Measurements from ENCODE around the gene GNAQ.
"Not testable (repeated sequence)": the region's sequence is repeated elsewhere in the genome, so short reads cannot be mapped to it uniquely, and the experiment has no call there.

The GNAQ gene

DNA sequence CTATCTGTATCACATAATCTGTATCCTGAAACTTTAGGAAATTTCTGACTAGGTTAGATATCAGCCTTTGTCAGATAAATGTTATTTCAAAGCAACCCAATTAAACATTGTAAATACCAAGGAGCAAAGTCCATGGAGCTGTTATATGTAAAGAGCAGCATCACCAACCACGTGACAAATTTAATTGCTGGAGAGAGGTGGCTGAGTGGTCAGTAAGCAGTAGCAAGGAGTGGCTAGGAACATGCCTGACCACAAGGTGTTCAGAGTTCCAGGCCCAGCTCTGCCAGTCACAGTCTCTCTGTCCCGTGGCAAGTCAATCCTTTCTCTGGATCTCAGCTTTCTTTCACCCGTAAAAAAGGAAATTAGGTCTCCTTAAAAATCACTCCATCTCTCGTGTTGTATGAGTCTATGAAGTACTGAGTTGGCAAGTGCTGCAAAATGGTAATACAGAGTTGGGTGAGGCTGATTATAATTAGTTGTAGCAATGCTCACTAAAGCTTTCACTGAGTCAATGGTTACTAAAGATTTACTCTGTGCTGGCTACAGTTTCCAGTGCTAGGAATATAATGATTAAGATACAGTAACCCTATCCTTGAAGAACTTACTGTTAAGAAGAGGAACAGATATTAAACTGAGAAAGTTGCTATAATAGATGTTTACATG, 166.1 kb downstream of the GNAQ start:
- DNase-seq: no peak

- no peak for DNase-seq
Measured at GRCh38 chr9:77864211-77864889, 167.3 kb downstream of the GNAQ start.

DNA sequence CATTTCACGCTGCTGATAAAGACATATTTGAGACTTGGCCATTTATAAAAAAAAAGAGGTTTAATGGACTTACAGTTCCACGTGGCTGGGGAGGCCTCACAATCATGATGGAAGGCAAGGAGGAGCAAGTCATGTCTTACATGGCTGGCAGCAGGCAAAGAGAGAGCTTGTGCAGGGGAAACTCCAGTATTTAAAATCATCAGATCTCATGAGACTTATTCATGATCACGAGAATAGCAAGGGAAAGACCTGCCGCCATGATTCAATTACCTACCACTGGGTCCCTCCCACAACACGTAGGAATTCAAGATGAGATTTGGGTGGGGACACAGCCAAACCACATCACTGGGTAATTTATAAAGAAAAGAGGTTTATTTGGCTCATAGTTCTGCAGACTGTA, 168.0 kb downstream of the GNAQ start:
- DNase-seq: not testable (repeated sequence)

GRCh38 chr9:77860953-77861352, 170.7 kb downstream of the GNAQ start:
- DNase-seq: not testable (repeated sequence)

- DNase-seq: no peak
Measured at GRCh38 chr9:77857513-77858259, 173.9 kb downstream of the GNAQ start.

- no peak for DNase-seq
Measured at GRCh38 chr9:77856615-77857014, 175.0 kb downstream of the GNAQ start.

DNA sequence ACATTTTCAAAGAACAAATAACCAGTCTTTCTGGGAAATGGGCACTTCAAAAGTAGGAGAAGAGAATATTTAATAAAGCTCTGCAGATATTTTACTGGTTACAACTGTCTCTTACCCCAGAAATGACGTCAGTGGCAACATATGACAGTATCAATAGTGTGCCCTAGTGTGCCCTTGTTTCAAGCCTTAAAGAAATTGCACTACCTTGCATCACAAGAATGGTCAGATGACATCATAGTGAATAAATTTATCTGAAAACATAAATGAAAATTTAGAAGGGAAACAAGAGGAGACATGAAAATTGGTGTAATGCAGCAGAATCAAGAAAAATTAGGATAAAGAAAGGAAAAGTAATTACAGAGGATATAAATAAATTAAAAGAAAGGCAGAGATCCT, 176.7 kb downstream of the GNAQ start:
- DNase-seq: no peak

- DNase-seq: no peak
Measured at GRCh38 chr9:77854258-77854915, 177.2 kb downstream of the GNAQ start.

DNA sequence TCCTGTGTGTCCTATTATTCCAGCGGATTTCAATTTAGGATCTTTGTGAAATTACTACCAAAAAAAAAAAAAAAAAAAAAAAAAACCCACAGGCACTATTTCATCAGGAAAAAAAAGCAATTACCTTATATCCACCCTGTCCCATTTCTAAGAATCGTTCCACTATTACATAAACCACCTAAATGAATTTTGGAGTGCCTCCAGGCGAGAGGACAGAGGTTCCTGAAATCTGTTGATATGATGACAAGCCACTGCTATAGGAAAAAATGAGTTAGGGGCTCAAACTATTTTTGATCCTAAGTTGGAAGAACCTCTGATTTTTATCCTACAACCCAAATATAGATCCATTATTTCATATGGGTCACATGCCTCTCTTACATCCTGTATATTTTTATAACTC, 177.9 kb downstream of the GNAQ start:
- no peak for DNase-seq

DNA sequence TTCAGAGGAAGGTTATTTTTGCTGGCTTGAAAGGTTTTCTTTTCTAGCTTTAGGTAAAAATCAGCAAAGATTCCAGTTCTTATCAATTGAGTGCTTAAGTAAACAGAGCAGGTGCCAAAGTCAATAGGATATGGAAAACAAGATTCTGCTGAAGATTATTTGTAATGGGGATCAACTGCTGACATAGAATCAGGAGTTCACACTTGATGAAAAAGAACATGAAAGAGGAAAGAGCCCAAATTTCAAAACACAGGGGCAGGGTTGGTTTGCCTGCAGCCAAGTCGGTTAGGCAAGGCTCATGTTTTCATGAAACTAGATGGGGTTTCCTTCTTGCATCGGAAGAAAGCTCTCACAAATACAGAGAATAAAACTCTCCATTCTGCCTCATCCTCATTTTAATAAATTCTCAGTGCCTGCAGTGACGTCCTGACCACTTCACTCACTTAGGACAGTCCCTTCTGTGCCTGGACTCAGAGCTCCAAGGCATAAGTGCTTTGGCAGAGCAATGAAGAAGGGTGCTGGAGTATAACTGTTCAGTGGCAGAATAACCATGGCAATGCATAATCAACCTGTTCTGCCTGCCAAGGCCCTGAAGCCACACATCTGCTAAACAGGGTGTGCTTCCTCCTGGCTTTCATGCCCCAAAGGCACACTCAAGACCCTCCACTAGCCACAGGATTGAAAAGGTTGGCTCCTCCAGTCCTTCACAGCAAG, 179.6 kb downstream of the GNAQ start:
- no peak for DNase-seq

DNA sequence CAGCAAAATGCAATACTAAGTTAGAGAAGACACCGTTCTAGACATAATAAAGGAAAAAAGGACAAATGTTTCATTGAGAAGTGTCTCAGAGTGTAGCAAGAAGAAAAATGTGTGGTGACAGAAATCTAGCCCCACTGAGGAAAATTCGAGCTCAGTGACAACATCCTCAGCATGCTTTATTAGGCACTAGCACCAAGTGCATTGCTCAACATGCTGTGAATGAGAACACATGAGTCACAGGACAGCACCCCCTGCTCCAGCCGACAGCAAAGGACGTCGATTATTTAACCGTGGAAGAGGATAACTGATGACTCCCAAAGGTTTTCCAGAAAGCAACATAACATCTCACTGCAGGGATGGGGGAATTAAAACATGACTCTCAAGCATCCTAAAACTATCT, 182.7 kb downstream of the GNAQ start:
- DNase-seq: no peak

- DNase-seq: no peak
Measured at GRCh38 chr9:77848404-77848803, 183.2 kb downstream of the GNAQ start.

DNA sequence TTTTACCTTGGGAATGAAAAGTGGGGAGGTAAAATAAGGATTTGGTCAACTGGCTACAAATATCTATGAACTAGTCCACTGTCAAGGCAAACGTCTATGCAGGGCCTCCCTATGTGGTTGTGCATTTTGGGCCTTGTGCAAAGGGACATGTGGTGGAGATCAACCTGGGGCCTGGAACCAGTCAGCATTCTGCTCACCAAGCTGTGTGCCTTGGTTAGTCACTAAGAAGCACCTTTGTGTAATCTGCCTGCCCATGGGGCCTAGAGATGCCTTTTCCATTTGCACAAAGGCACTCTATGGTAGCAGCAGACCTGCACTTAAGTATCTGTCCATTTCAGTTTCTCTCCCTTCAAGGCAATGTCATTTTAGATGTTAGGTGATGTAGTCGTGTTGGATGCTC, 184.0 kb downstream of the GNAQ start:
- no peak for DNase-seq

DNA sequence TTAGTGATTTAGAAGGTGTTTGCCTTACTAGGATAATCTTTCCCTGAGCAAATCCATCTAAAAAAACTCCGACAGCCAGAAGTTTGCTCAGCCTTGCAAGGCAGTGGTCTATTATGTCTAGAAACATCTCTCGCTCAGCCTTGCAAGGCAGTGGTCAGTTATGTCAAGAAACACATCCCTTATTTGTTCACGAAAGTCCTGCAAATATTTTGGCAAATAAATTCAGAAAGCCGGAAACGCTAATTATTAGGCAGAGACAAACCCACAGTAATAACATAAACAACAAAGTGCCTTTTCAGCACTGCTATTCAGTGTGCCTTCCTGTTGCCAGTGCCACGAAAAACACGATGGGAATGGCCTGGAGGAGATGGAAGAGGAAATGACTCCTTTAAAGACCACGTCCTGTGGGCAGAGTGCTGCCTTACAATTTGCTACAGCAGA, 184.5 kb downstream of the GNAQ start:
- no peak for DNase-seq

DNA sequence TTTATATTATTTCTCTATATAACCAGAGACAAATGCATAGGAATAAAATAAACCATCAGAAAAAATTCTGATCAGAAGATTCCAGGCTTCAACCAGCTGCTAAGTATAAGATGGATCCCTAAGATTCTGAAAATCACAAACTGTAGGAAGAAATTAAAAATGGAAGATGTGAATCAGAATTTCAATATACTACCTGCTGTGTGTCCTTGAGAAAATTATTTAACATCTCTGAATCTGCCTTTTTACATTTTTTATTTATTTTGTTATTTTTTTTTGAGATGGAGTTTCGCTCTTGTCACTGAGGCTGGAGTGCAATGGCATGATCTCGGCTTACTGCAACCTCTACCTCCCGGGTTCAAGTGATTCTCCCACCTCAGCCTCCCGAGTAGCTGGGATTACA, 187.2 kb downstream of the GNAQ start:
- no peak for DNase-seq

GRCh38 chr9:77843871-77844155, 187.8 kb downstream of the GNAQ start:
- no peak for DNase-seq

- DNase-seq: no peak
Measured at GRCh38 chr9:77843076-77843870, 188.3 kb downstream of the GNAQ start.

DNA sequence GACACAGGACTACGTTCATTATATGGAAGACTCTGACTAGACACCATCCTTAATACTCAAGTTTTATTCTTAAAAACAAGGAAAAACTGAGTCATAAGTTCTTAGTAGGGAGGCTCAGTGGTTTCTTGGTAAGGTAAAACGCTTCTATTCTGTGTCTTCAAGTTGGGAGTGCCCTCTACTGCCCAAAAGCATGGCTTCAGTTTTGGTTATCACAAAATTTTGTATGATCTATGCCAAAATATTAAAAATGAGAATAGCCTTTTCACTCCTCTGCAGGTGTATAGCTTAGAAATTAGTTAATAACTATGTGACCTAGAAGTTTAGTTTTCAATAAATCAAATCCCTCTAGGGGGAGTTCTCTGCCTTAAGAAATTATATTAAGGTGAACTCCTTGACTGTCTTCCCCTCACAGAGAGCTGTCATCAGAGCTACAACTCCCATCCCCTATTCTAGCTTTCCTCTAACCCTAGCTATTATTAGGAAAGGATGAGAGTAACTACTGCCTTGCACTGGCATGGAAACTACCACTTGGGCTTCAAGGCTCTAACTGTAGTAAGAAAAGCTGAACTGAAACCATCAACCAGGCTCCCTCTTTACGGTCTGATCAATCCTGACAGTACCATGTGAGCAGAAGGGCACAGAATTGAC, 189.7 kb downstream of the GNAQ start:
- no peak for DNase-seq

DNA sequence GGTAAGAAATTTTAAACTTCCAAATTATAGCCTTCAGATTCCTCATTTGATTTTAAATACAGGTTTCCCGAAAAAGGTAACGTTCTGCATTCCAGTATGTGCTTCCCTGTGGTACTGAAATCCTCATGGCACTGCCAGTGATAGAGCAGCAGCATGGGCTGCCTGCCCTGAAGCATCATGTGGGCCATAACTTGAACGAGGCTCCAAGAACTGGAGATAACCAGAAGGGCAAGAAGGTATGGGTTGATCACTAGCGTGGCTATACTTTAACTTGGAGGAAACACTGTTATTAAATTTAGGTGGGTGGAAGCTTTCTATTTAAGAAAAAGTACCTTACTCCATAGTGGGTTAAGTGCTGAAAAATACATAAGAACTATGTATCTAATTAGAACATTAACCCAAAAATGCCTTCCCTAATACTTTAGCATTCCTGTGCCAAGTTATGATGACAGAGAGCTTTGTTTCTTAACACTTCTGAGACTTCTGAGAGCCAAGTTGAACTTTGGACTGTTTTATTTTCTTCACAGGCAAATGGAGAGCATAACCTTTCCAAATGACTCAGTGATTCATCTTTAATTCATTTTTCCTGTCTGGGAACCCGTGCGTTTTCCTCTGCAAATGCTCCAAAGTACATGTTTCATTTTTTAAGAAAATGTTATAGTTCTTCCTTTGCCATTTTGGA, 192.0 kb downstream of the GNAQ start:
- DNase-seq: no peak

DNA sequence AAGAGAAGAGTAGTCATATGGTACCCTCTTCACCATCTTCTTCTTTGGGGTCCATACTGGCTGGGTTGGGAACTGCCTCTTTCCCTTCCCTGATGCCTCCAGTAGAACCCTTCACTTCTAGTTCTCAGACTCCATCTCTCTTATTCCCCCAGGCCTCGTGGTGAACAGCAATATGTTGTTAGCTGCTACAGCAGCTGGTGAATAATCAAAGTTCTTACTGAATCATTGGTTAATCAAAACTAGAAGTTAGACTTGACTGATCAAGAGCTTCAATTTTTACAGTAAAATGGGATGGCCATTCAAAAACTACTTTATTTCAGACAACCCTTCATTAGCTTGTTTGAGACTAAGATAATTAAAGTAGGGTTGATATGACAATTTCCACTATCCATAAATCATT, 192.6 kb downstream of the GNAQ start:
- DNase-seq: no peak

DNA sequence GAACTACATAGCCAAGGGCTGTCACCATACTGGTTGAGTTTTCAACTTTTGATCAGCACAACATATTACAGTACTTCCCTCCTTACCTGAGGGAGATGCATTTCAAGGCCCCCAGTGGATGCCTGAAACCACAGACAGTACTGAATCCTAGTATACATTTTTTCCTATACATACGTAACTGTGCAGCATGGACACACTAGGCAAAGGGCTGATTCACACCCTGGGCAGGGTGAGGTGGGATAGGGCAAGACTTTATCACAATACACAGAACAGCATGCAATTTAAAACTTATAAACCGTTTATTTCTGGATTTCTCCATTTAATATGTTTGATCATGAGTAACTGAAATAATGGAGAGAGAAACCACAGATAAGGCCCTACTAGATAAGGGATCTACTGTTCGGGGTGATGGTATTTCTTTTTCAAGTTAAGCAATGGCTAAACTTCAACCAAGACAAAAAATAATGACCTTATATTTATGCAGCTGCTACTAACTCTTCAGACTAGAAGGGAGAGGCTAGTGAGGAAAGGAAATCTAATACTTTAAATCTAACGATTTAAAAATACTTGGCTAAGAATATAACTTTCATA, 196.6 kb downstream of the GNAQ start:
- DNase-seq: no peak

Measured in activated CD4-positive, alpha-beta T cell treated with anti-CD3 and anti-CD28 coated beads, Interleukin-2, amount 50 U/mL, for 1 hour (primary cell).